ENCODE data around the gene TRIM54. TPM values are rescaled to one million over a fixed set of nuclear protein-coding genes. Genes with fewer than 3 reads are reported as not detected.
"Not testable (repeated sequence)": the region's sequence is repeated elsewhere in the genome, so short reads cannot be mapped to it uniquely, and the experiment has no call there.

TRIM54 gene
- polyA plus RNA-seq, 1 donor from 2014 or later: not detected

DNA sequence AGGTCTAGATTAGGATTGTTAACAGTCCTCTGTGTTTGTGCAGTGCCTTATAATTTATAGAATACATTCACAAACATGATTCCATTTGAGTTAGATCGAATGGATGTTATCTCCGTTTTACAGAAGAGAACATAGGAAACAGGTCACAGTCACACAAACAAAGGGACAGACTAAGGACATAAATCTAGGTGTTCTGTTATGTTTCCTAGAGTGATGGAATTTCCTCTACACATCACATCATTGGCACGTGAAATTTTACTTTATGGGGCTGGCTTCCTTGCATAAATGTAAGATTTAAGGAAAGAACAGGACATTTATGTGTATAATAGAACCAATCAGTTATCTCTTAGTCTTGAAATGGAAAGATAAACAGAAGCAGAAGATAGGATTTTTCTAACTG, 6.4 kb downstream of the TRIM54 start:
- H3K36me3 Mint-ChIP-seq: no peaks in the 10 kb centered on the region
- H3K4me3 Mint-ChIP-seq: no peak overlapping the region
- no peak overlapping the region for H3K27ac Mint-ChIP-seq
- peaks cover 10% of the 10 kb centered on the region for H3K27me3 Mint-ChIP-seq
- peaks cover 0 to 2% (median 0%) of the 10 kb centered on the region in 3 donors for H3K4me1 Mint-ChIP-seq
- H3K9me3 Mint-ChIP-seq: no peaks in the 10 kb centered on the region

DNA sequence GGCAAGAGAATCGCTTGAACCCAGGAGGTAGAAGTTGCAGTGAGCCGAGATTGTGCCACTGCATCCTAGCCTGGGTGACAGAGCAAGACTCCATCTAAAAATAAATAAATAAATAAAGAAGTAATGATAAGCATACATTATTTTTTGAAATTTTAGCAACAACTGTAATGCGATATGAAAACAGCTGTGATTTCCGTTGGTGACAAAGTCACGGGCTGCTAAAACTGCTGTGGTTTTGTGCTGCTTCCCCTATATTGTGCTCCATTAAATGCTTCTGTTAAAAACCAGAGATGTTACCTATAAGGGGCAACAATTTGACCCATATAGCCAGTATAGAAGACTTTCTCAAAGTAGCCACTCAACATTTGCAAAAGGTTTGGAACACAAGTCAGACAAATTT, 8.3 kb downstream of the TRIM54 start:
- H3K27ac Mint-ChIP-seq: no peak overlapping the region
- peaks cover 0 to 2% (median 0%) of the 10 kb centered on the region in 3 donors for H3K4me1 Mint-ChIP-seq
- peaks cover 10% of the 10 kb centered on the region for H3K27me3 Mint-ChIP-seq
- no peaks in the 10 kb centered on the region for H3K36me3 Mint-ChIP-seq
- no peaks in the 10 kb centered on the region for H3K9me3 Mint-ChIP-seq
- H3K4me3 Mint-ChIP-seq: no peak overlapping the region

DNA sequence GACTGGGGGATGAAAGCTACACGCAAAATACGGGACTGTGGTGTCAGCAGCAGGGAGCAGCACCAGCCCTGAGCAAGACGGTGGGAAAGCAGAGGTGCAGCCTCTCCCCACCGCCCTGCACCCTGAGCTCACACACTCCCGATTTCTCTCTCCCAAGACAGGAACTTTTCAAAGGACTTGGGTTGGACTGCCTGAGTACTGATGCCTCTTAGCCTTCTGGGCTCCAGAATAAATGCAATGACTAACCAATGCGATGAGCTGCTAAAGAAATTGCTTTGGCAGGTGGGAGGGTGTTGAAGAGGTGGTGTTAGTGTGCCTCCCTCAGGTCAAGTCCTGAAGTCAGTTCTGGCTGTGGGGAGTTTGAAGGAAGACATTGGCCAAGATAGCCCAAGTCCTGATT, 9.6 kb downstream of the TRIM54 start:
- peaks cover 0 to 2% (median 0%) of the 10 kb centered on the region in 3 donors for H3K4me1 Mint-ChIP-seq
- H3K36me3 Mint-ChIP-seq: no peaks in the 10 kb centered on the region
- no peak overlapping the region for H3K4me3 Mint-ChIP-seq
- H3K9me3 Mint-ChIP-seq: no peaks in the 10 kb centered on the region
- H3K27me3 Mint-ChIP-seq: peaks cover 14% of the 10 kb centered on the region
- H3K27ac Mint-ChIP-seq: no peak overlapping the region

DNA sequence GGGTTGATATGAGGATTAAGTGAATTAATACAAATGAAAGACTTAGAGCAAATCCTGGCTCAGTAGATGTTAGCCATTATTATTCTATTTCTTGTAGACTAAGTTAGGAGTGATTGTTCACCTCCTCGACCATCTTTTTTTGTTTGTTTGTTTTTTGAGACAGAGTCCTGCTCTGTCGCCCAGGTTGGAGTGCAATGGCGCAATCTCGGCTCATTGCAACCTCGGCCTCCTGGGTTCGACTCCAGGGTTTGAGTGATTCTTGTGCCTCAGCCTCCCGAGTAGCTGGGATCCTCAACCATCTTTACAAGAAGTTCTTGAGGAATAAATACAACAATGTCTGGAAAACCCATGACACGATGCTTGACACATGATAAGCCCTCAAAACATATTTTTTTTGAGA, 12.7 kb downstream of the TRIM54 start:
- Mint-ChIP-seq H3K4me3 (no peak overlapping the region), H3K27ac (no peak overlapping the region), H3K27me3 (peaks cover 14% of the 10 kb centered on the region), H3K4me1 (peaks cover 0 to 2% (median 0%) of the 10 kb centered on the region in 3 donors), H3K9me3 (no peaks in the 10 kb centered on the region), H3K36me3 (no peaks in the 10 kb centered on the region)

DNA sequence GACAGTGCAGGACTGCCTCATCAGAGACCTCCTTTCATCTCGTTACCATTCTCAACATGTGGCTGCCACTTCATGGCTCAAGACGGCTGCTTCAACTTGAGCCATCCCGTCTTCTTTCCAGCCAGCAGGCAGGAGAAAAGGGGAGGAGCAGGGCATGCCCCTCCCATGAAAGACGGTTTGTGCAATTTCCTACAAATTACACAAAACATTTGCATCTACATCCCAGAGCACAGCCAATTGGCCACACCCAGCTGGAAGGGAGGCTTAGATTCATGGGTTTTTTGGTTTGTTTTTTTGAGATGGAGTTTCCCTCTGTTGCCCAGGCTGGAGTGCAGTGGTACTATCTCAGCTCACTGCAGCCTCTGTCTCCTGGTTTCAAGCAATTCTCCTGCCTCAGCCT, 14.3 kb downstream of the TRIM54 start:
- Mint-ChIP-seq H3K9me3 (no peaks in the 10 kb centered on the region), H3K27me3 (peaks cover 16% of the 10 kb centered on the region), H3K4me1 (no peaks in the 10 kb centered on the region), H3K27ac (no peak overlapping the region), H3K4me3 (no peak overlapping the region), H3K36me3 (no peaks in the 10 kb centered on the region)

DNA sequence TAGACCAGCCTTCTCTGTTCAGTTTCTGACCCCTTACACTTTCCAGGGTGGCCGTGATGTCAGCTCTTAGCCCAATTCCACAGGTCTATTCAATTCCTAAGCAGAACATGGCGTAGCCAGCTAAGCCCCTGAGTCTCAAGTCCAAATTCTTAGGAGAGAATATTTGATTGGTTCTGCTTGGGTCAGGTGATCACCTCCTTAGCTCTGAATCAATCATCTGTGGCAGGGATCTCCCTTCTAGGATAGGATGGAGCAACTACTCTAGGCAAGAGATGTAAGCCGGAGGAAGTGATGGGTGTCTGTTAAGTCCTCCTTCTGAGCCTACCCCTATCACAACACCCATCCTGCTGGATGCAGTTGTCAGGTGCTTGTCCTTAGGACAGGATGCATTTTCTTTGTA, 15.0 kb downstream of the TRIM54 start:
- H3K9me3 Mint-ChIP-seq: no peaks in the 10 kb centered on the region
- H3K36me3 Mint-ChIP-seq: no peaks in the 10 kb centered on the region
- no peak overlapping the region for H3K4me3 Mint-ChIP-seq
- H3K27me3 Mint-ChIP-seq: peaks cover 15% of the 10 kb centered on the region
- no peak overlapping the region for H3K27ac Mint-ChIP-seq
- no peaks in the 10 kb centered on the region for H3K4me1 Mint-ChIP-seq

DNA sequence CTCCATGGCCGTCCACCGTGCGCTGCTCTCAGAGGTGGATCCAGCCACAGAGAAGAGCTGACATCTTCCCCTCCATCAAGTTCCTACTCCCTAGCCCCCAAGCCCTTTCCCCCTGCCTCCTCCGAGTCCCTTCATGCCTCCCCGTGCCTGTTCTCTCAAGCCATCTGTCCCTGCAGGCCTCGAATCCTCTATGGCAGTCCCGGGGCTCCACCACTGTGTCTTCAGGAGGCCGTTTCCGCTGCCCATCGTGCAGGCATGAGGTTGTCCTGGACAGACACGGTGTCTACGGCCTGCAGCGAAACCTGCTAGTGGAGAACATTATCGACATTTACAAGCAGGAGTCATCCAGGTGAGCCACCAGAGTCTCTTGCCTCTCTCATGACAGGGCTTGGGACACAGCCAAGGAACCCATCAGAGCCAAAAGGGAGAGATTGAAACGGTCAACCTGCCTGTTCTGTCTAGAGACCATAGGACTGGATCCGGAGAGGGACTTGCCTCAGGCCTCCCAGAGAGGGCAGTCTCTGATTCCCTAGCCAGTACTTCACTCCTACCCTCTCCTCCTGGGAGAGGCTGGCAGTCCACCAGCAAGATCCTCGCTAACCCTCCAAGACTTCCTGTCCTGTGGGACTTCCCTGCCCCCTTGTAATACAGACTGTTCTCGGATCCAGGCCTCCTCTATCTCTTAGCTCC, 16.3 kb downstream of the TRIM54 start:
- no peaks in the 10 kb centered on the region for H3K36me3 Mint-ChIP-seq
- H3K27me3 Mint-ChIP-seq: peaks cover 7% of the 10 kb centered on the region
- no peak overlapping the region for H3K27ac Mint-ChIP-seq
- no peak overlapping the region for H3K4me3 Mint-ChIP-seq
- H3K9me3 Mint-ChIP-seq: no peaks in the 10 kb centered on the region
- H3K4me1 Mint-ChIP-seq: peaks cover 0 to 4% (median 0%) of the 10 kb centered on the region in 3 donors

DNA sequence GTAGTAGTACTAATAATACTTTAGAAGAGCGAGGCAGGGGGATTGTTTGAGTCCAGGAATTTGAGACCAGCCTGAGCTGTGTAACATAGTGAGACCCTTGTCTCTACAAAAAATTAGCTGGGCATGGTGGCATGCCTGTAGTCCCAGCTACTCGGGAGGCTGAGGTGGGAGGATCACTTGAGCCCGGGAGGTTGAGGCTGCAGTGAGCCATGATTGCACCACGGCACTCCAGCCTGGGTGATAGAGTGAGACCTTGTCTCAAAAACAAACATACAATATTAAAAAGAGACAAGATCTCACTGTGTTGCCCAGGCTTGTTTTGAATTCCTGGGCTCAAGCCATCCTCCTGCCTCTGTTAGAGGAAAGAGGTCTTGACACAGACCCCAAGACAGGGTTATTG, 18.4 kb downstream of the TRIM54 start:
- H3K27me3 Mint-ChIP-seq: peaks cover 12% of the 10 kb centered on the region
- not testable (repeated sequence) for H3K4me3 Mint-ChIP-seq, H3K36me3 Mint-ChIP-seq, H3K4me1 Mint-ChIP-seq, H3K9me3 Mint-ChIP-seq, H3K27ac Mint-ChIP-seq

DNA sequence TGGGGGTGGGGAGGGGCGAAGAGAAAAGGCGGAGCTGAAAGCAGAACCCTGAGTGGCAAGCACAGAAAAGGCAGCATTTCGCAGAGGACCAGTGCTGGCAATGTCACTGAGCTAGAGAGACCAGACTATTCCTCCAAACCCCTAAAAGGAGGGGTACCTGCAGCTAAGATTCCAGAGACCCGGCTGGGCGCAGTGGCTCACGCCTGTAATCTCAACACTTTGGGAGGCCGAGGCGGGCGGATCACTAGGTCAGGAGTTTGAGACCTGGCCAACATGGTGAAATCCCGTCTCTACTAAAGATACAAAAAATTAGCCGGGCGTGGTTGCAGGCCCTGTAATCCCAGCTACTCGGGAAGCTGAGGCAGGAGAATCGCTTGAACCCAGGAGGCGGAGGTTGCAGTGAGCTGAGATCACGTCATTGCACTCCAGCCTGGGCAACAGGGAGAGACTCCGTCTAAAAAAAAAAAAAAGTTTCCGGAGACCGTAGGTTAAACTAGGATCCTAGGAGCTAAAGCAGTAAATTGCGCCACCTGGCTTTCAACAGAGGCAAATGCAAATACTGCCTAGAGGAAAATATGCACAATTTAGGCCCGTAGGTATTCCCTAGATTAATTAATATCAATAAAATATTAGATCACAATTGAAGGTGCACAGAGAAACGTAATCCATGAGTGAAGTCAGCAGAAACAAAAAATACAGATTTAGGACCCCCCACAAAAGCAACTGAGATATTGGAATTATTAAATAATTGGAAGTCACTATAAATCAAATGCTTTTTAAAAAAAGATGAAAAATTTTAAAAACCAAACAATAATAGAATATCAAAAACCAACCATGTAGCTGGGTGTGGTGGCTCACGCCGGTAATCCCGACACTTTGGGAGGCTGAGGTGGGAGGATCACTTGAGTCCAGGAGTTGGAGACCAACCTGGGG, 21.1 kb downstream of the TRIM54 start:
- Mint-ChIP-seq H3K27me3 (peaks cover 21% of the 10 kb centered on the region), H3K4me3 (peak overlapping the region; percentile 73 to 93 (median 85)), H3K4me1 (peaks cover 0 to 4% (median 0%) of the 10 kb centered on the region in 3 donors), H3K36me3 (peaks cover 1% of the 10 kb centered on the region), H3K27ac (peak overlapping the region in 2 of 3 donors; percentile 10 to 47), H3K9me3 (no peaks in the 10 kb centered on the region)

DNA sequence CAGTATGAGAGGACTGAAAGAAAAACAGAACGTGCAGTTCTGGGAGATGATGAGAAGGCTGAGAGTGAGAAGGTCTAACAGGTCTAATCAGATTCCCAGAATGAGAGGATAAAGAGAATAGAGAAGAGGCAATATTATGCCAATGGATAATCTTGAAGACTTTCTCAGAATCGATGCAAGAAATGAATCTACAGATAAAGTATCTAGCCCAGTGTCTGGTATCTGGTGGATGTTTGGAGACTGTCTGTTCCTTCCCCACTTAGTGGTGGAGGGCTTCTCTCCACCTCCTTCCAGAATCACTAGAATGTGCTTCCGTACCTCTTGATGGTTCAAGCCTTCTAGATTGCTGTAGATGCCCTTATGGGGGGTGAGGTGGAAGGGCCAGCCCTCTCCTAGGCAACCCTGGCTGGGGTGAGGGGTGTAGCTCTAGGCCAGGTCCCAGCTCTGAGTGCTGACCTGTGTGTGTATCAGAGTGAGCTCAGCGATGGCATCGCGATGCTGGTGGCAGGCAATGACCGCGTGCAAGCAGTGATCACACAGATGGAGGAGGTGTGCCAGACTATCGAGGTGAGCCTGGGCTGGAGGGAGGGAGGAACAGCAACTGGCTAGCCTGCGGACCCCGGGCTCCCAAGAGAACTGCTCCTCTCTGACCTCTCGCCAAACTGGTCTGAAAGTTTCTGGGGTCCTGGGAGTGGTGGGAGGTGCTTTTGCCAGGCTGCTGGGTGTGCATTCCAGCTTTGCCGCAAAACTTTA, 22.4 kb downstream of the TRIM54 start:
- Mint-ChIP-seq H3K4me3 (no peak overlapping the region), H3K27me3 (peaks cover 20% of the 10 kb centered on the region), H3K9me3 (no peaks in the 10 kb centered on the region), H3K4me1 (peaks cover 0 to 4% (median 0%) of the 10 kb centered on the region in 3 donors), H3K27ac (peak overlapping the region in 1 of 3 donors; percentile 78), H3K36me3 (peaks cover 1% of the 10 kb centered on the region)

DNA sequence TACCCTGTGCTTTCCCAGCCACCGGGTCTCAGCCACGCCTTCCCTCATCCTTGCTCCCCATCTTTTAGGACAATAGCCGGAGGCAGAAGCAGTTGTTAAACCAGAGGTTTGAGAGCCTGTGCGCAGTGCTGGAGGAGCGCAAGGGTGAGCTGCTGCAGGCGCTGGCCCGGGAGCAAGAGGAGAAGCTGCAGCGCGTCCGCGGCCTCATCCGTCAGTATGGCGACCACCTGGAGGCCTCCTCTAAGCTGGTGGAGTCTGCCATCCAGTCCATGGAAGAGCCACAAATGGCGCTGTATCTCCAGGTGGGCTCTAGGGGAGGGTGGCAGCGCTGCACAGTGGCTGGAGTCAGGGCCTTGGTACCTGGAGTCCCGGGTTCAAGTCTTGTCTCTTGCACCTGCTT, 23.3 kb downstream of the TRIM54 start:
- Mint-ChIP-seq H3K27me3 (peaks cover 20% of the 10 kb centered on the region), H3K4me3 (peak overlapping the region in 1 of 4 donors; percentile 60), H3K9me3 (no peaks in the 10 kb centered on the region), H3K4me1 (peaks cover 0 to 4% (median 0%) of the 10 kb centered on the region in 3 donors), H3K36me3 (peaks cover 7% of the 10 kb centered on the region), H3K27ac (no peak overlapping the region)

DNA sequence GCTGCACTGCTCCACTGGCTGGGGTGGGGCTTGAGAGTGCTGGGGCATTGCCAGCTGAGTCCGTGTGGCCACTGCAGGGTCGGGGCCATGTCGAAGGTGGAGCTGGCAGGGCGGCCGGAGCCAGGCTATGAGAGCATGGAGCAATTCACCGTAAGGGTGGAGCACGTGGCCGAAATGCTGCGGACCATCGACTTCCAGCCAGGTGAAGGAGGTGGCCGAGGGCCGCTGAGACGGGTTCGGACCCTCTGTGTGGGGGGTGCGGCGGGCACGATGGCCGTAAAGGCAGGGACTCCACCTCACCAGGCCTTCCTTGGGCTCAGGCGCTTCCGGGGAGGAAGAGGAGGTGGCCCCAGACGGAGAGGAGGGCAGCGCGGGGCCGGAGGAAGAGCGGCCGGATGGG, 23.9 kb downstream of the TRIM54 start:
- peaks cover 18% of the 10 kb centered on the region for H3K27me3 Mint-ChIP-seq
- no peaks in the 10 kb centered on the region for H3K9me3 Mint-ChIP-seq
- no peak overlapping the region for H3K4me3 Mint-ChIP-seq
- no peak overlapping the region for H3K27ac Mint-ChIP-seq
- peaks cover 0 to 4% (median 0%) of the 10 kb centered on the region in 3 donors for H3K4me1 Mint-ChIP-seq
- peaks cover 7% of the 10 kb centered on the region for H3K36me3 Mint-ChIP-seq

DNA sequence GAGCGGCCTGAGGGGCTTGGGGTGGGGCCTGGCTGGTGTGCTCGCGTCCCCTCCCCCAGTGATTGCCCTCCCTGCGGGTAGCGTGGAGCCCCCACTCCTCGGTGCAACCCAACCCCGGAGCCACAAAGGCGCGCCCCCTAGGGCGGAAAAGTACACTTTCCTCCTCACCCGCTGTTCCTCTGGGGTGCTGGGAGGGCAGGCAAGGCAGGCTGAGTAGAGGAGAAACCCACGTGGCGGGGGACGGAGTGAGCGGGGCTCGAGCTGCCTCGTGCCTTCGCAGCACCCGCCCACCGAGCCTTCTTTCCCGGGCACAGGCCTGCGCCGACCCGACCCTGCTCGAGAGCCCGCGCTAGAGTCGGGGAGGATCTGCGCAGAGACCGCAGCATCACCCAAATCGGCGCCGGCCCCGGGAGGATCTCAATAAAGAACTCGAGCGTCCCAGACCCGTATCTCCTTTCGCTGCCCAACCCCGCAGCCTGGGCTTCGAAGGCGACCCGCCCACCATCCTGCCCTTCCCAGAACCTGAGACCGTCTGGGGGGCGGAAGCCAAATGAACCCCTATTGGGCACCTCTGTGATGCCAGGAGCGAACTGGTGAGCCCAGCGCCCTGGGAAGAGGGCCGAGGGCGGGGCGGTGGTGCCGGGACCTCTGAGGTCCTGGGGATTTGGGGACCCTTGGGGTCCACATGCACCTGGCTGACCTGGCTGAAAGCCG, 24.5 kb downstream of the TRIM54 start:
- Mint-ChIP-seq H3K27ac (no peak overlapping the region), H3K36me3 (peaks cover 7% of the 10 kb centered on the region), H3K9me3 (no peaks in the 10 kb centered on the region), H3K27me3 (peaks cover 18% of the 10 kb centered on the region), H3K4me3 (peak overlapping the region in 2 of 4 donors; percentile 54 to 60), H3K4me1 (peaks cover 0 to 4% (median 0%) of the 10 kb centered on the region in 3 donors)

DNA sequence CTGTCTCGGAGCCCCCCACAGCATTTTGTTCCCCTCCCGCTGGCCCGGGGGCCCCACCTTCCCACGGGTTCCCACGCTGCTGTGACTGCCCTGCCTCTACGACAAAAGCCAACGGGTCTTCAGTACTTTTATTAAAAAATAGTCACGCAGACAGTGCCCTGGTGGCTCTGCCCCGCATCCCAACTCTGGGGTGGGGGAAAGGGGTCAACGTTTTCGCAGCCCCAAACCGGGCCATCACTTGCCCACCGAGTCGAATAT, 25.0 kb downstream of the TRIM54 start:
- Mint-ChIP-seq H3K27ac (no peak overlapping the region), H3K4me1 (peaks cover 0 to 4% (median 0%) of the 10 kb centered on the region in 3 donors), H3K36me3 (peaks cover 7% of the 10 kb centered on the region)

More for the DNA sequence above, 25.0 kb downstream of the TRIM54 start:
- H3K9me3 Mint-ChIP-seq: no peaks in the 10 kb centered on the region
- peaks cover 18% of the 10 kb centered on the region for H3K27me3 Mint-ChIP-seq
- no peak overlapping the region for H3K4me3 Mint-ChIP-seq
